IPS-18c (cell line): ENCODE data around the gene BUD23.
"Not testable (repeated sequence)": the region's sequence is repeated elsewhere in the genome, so short reads cannot be mapped to it uniquely, and the experiment has no call there.

ENCODE experiments used
- H3K4me3 ChIP-seq: 2 replicates; pipeline ENCODE4 v1.7.0; 2013; ENCODE audit warnings: low read depth, mild to moderate bottlenecking, low read length, moderate library complexity; ENCODE audit not compliant: insufficient read depth
- H3K9me3 ChIP-seq: one replicate; pipeline ENCODE4 v1.6.1; 2013; ENCODE audit warnings: mild to moderate bottlenecking, low read length, moderate library complexity; ENCODE audit not compliant: control insufficient read depth, insufficient read depth

Gene BUD23, protein sequence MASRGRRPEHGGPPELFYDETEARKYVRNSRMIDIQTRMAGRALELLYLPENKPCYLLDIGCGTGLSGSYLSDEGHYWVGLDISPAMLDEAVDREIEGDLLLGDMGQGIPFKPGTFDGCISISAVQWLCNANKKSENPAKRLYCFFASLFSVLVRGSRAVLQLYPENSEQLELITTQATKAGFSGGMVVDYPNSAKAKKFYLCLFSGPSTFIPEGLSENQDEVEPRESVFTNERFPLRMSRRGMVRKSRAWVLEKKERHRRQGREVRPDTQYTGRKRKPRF

DNA sequence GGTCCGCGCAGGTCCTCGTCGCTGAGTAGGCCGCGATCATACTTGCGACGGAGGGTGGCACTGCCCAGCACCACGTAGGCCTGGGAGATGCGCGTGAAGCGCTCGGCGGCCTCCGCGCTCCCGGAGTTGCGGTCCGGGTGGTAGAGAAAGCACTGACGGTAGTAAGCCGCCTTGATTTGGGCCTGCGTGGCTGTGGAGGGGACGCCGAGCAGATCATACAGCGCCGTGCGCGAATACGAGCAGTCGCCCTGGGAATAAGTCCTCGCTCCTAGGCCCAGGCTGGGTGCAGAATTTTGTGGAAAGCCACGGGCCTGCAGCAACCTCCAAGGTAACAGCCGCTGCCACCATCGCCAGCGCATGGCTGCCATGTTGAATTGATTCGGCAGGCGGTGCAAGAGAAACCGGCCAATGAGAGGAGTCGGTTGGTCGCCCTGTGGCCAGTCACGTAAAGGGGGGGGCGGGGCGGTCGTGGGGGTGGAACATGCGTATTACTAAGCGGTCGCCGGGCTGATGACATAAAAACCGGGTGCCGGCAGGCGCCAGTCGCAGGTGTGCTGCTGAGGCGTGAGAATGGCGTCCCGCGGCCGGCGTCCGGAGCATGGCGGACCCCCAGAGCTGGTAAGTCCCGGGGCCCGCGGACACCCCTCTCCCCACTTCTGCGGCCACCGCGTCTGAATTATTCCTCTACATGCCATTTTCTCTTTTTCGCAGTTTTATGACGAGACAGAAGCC, at the start of gene BUD23, which contains the start of gene DNAJC30:
Gene BUD23, plus strand, starts transcription at position 542 of the 732 bp plus-strand sequence. Its CDS starts 29 bp downstream, at position 571.
Gene DNAJC30, minus strand, starts transcription at position 398 of the 732 bp plus-strand sequence. Its CDS starts 30 bp downstream, at position 368.
- no peaks in the 10 kb centered on the region for H3K9me3 ChIP-seq
- peak within 1 kb of the TSS; percentile 95 for H3K4me3 ChIP-seq

DNA sequence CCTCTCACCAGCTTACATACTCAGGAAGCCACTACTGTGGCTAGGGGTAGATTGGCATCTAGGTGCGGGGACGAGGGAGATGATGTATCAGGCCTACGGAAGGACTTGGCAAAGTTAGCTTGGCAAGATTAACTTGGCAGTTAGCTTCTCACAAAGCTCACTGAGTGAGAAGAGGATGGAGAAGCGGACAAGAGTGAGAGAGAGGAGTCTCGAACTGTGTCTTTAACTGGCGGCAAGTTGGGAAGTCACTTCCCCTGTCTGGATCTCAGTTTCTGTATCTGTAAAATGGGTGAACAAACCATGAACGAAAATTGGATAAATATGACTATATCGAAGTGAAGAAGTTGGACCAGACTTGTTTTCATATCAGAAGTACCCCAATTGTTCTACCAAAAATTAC, 49.6 kb upstream of the BUD23 start:
- Histone ChIP-seq H3K4me3 (no peak overlapping the region), H3K9me3 (no peaks in the 10 kb centered on the region)

DNA sequence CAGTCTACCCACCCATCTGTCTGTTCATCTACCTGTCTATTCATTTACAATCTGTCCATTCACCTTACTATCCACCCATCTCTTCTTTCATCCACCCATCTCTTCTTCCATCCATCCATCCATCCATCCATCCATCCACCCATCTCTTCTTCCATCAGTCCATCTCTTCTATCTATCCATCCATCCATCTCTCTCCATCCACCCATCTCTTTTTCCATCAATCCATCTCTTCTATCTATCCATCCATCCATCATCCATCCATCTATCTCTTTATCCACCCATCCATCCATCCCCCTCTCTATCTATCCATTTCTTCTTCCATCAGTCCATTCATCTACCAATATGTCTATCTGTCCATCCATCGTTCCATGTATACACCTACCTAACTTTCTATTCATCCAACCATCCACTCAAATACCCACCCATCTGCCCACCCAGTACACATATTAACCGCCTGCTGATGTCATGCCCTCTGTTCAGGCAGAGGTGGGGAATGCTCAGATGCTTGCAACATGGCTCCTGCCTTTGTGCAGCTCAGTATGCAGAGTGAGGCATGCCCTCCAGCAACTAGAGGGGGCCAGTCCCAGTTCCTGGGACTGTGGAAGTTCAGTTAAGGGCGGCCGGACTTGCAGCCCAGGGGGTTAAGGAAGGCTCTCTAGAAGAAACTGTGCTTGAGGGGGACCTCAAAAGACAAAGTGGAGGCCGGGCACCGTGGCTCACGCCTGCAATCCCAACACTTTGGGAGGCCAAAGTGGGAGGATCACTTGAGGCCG, 47.8 kb upstream of the BUD23 start:
- no peaks in the 10 kb centered on the region for H3K9me3 ChIP-seq
- H3K4me3 ChIP-seq = no peak overlapping the region

DNA sequence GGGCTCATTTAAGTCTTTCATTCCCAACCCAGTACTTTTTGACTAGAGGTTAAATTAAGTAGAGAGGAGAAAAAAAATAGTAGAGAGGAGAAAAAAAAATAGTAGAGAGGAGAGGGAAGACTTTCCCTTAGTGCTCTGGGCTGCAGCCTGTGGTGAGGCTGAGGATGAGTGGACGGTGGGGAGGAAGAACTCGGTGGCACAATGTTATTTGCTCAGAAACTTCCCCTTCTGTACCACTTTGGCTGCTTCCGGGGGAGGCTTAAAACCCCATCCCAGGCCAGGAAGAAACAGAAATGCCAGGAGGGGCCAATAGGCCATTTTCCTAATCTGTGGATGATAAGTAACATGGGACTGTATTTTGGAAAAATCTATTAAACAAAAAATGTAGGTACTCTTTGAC, 44.5 kb upstream of the BUD23 start:
- Histone ChIP-seq H3K4me3 (no peak overlapping the region), H3K9me3 (peaks cover 4% of the 10 kb centered on the region)

DNA sequence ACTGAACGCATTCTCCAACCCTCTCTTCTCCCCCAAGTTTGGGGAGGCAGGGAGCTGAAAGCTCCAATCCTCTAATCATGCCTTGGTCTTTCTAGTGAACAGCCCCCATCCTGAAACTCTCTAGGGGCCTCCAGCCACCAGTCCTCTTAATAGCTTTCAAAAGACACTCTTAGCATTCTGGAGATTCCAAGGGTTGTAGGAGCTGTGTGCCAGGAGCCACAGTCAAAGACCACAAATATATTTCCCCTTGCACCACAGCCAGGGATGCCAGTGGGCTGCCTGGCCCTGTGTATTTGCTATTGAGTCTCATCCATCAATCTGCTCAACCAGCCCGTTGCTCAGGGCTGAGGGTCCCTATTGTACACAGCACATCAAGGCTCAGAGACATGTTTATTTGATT, 40.6 kb upstream of the BUD23 start:
- Histone ChIP-seq H3K9me3 (peaks cover 4% of the 10 kb centered on the region), H3K4me3 (no peak overlapping the region)

DNA sequence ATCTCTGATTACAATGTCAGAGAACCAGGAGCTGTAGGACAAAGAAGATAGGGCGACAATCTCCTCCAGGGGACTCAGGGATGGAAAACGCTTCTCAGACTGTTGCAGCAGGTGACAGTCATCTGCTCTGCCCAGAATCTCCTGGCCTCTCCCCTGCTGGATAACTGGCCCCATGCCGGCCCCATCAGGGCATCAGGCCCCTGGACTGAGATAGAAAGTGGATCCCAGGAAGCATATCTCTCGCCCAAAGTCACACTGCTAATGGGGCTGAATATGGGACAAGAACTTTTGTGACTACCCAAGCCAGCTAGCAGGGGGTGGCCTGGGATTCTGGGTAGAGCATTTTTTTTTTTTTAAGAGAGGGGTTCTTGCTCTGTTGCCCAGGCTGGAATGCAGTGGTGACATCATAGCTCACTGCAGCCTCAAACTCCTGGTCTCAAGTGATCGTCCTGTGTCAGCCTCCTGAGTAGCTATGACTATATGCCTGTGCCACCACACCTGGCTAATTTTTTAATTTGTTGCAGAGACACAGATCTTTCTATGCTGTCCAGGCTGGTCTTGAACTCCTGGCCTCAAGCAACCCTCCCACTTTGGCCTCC, 38.6 kb upstream of the BUD23 start:
- Histone ChIP-seq H3K9me3 (peaks cover 4% of the 10 kb centered on the region), H3K4me3 (no peak overlapping the region)

DNA sequence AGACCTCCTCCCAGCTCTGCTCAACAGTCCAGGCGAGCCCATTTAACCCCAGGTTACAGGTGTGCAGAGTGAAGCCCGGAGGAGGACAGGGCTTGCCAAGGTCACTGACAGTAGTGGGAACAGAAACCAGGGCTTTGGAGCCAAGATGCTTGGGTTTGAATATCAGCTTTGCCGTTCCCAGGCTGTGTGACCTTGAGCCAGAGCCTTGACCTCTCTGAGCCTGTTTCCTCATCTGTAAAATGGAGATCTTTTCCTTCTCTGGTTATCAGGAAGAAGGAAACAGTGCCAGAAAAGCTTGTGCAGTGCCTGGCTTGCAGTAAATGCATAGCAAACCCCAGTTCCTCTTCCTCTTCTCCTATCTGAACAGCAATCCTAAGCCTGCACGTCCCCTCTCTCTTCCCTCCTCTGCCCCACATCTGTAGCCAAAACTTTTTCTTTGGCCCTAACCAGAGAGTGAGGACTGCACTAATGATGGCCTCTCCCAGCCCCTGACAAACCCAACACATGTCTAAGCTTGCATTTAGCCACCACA, 37.7 kb upstream of the BUD23 start:
- Histone ChIP-seq H3K4me3 (no peak overlapping the region), H3K9me3 (peaks cover 4% of the 10 kb centered on the region)

DNA sequence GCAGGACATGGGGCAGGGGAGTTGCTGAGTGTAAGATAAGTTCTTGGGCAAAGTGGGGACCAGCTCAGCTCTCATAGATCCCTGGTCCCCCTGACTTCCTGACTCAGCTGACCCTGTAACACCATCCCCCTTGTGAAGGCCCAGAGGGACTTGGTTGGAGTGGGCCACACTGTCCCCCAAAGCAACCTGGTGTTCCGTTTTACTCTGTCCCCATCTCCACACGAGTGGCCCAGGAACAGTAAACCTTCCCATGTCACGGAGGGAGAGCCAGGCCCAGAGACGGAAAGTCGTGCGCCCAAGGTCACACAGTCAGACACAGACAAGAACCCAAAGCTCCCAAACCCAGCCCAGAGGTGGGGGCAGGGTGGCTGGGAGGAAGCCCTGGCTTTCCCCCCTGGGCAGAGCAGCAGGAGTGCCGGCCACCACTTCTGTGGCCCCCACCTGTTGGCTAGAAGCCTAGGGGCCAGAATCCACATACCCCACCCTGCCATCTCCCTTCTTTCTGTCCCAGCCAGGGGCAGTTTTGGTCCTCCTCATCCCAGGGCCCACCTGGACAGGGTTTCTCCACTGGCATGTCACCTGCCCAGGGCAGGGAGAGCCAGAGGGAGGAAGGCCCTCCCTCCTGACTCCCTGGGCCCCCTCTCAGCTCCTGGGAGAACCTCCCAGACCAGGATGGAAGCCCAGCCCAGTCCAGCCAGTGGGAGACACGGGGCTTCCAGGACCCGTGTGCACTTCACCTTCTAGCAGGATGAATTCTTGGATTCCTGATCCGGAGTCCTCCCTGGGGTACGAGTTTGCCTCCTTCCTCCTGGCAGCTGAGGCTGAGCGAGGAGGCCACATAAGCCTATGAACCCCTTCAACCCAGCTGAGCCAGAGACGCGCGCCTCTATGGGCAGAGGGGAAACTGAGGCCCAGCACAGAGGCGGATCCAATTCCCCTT, 36.3 kb upstream of the BUD23 start:
- Histone ChIP-seq H3K4me3 (peak overlapping the region; percentile 68; the same call in 1 of the 2 replicates), H3K9me3 (no peaks in the 10 kb centered on the region)

DNA sequence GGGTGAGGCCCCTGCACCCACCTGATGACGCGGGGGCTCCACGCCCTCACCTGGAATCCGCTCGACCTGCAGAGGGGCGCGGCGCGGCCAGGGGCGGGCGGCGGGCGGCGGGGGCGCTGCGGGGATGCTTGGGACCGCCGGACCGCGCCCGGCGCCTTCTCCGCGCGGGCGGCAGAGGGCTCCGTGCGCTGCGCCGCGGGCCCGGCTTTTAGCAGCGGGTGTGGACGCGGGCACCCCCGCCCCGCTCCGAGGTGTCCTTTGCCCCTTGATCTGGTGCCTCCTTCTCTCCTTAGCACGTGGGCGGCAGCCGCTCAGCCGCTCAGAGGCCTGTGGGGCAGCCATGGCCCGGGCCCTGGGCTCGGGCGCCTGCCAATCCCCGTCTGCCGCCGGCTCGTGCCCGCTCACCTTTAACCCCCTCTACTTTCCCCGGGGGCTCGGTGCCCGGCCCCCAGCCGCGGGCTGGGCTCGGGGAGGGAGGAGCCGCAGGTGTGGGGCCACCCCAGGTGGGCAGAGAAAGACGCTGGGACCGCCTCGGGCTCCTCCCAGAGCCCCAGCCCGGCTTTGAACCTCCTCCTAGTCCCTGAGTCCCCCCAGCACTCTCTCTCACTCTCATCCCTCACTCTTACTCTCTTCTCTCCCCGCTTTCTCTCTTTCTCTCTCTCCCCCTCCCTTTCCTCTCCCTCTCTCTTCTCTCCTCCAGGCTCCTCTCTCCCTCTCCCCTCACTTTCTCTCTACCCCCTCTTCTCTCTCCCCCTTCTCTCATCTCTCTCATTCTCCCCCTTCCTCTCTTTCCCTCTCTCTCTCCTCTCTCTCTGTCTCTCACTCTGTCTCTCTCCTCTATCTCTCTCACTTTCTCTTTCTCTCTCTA, 35.4 kb upstream of the BUD23 start:
- Histone ChIP-seq H3K4me3 (peak overlapping the region; percentile 68), H3K9me3 (no peaks in the 10 kb centered on the region)

DNA sequence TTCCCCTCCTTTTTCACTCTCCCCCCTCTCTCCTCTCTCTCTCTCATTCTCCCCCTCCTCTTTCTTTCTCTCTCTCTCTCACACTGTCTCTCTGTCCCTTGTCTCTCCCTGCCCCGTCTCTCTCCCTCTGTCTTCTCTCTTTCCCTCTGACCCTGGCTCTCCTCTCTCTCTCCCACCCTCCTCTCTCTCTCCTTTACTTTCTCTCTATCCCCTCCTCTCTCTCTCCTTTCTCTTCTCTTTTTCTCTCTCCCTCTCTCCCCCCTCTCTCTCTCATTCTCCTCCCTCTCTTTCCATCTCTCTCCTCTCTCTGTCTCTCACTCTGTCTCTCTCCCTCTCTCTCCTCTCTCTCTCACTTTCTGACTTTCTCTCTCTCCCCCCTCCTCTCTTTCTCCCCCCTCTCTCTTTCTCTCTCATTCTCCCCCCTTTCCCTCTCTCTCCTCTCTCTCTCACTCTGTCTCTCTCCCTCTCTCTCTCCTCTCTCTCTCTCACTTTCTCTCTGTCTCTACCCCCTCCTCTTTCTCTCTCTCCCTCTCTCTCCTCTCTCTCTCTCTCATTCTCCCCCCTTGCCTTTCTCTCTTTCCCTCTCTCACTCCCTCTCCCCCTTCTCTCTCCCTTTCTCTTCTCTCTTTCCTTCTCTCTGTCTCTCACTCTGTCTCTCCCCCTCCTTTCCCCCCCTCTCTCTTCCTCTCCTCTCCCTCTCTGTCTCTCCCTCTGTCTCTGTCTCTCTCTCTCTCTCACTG, 34.6 kb upstream of the BUD23 start:
- H3K4me3 ChIP-seq = no peak overlapping the region
- H3K9me3 ChIP-seq = no peaks in the 10 kb centered on the region

DNA sequence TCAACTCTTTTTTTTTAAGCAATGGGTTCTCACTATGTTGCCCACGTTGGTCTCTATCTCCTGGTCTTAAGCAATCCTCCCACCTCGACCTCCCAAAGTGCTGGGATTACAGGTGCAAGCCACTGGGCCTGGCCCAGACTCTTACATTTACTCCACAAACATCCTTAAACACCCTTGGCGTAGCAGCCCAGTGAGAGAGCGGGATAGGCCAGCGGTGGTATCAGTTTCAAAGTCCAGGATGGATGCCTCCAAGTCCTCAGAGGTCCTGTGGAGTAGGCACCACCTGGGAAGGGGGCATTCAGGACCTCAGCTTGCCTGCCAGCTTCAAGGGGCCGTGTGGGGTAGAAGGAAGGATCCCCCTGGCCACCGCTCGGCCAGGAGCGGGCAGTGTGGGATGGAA, 33.8 kb upstream of the BUD23 start:
- H3K4me3 ChIP-seq = no peak overlapping the region

DNA sequence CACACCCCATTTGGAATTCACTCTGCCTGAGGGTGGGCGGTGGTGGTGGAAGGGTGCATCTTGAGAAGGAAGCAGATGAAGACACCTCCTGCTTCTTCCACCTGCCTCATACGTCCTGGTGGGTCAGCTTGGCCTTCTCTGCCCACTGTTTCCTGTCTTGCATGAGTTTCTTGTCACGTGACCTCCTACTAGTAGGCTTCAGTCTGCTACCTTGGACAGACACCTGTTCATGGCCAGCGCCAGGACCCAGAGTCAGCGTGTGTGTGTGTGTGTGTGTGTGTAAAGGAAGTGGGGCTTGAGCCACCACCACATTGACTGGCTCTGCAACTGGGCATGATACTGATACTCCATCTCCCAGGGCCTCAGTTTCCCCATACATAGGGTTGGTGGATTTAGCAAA, 32.9 kb upstream of the BUD23 start:
- Histone ChIP-seq H3K4me3 (no peak overlapping the region), H3K9me3 (no peaks in the 10 kb centered on the region)

More for the DNA sequence above, 33.8 kb upstream of the BUD23 start:
- no peaks in the 10 kb centered on the region for H3K9me3 ChIP-seq

DNA sequence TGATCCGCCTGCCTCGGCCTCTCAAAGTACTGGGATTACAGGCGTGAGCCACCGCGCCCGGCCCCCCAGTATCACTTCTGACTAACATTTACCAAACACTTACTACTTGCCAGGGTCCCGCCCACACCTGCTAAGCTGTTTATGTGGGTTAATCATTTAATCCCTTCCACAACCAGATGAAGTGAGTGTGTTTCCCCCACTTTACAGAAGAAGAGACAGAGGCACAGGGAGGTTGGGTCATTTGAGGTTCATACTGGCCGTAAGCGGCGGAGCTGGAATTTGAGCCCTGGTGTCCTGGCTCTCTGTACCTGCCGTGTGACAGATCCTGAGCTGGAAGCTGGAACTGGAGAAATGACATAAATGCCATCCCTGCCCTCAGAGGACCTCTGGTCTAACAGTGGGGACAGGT, 30.9 kb upstream of the BUD23 start:
- Histone ChIP-seq H3K4me3 (no peak overlapping the region), H3K9me3 (no peaks in the 10 kb centered on the region)

DNA sequence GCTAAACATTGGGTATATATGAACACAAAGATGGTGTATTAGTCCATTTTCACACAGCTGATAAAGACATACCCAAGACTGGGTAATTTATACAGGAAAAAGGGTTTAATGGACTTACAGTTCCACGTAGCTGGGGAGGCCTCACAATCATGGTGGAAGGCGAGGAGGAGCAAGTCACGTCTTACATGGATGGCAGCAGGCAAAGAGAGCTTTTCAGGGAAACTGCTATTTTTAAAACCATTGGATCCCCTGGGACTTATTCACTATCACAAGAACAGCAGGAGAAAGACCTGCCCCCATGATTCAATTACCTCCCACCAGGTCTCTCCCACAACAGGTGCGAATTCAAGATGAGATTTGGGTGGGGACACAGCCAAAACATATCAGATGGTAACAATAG, 28.1 kb upstream of the BUD23 start:
- H3K9me3 ChIP-seq, H3K4me3 ChIP-seq: not testable (repeated sequence)

DNA sequence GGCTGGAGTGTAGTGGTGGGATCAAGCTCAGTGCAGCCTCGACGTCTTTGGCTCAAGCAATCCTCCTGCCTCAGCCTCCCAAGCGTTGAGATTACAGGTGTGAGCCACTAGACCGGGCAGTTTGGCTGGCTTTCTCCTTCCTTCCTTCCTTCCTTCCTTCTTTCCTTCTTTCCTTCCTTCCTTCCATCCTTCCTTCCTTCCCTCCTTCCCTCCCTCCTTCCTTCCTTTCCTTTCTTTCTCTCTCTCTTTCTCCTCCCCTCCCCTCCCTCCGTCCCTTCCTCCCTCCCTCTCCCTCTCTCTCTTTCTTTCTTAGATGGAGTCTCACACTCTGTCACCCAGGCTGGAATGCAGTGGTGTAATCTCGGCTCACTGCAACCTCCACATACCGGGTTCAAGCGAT, 23.4 kb upstream of the BUD23 start:
- no peaks in the 10 kb centered on the region for H3K9me3 ChIP-seq
- H3K4me3 ChIP-seq = no peak overlapping the region
